ENCODE results near the gene RNF187.
"Not testable (repeated sequence)": the region's sequence is repeated elsewhere in the genome, so short reads cannot be mapped to it uniquely, and the experiment has no call there.

RNF187 gene

GRCh38 chr1:228488818-228489674 lies 1.9 kb downstream of the RNF187 start:
- peak; percentile 74 for DNase-seq

- DNase-seq, result peak; percentile 97
These were observed 3.2 kb downstream of the RNF187 start for GRCh38 chr1:228490120-228491078.

GRCh38 chr1:228493141-228494043 lies 6.2 kb downstream of the RNF187 start:
- no peak for DNase-seq

- DNase-seq, result no peak
These were observed 6.8 kb downstream of the RNF187 start for GRCh38 chr1:228494044-228494353.

GRCh38 chr1:228494391-228494790 lies 7.2 kb downstream of the RNF187 start:
- no peak for DNase-seq

- no peak for DNase-seq
These were observed 8.0 kb downstream of the RNF187 start for GRCh38 chr1:228494970-228495853.

- DNase-seq, result no peak
These were observed 8.9 kb downstream of the RNF187 start for GRCh38 chr1:228496084-228496483.

- DNase-seq, result no peak
These were observed 9.3 kb downstream of the RNF187 start for GRCh38 chr1:228496494-228496893.

- no peak for DNase-seq
These were observed 10.0 kb downstream of the RNF187 start for GRCh38 chr1:228497206-228497605.

GRCh38 chr1:228497817-228498216 lies 10.6 kb downstream of the RNF187 start:
- no peak for DNase-seq

GRCh38 chr1:228500143-228500734 lies 13.1 kb downstream of the RNF187 start:
- DNase-seq, result no peak

GRCh38 chr1:228500901-228501871 lies 14.0 kb downstream of the RNF187 start:
- peak; percentile 20 for DNase-seq

GRCh38 chr1:228502522-228502921 lies 15.3 kb downstream of the RNF187 start:
- no peak for DNase-seq

GRCh38 chr1:228505944-228506343 lies 18.8 kb downstream of the RNF187 start:
- DNase-seq, result not testable (repeated sequence)

- no peak for DNase-seq
These were observed 20.9 kb downstream of the RNF187 start for GRCh38 chr1:228507961-228508652.

GRCh38 chr1:228508840-228509415 lies 21.7 kb downstream of the RNF187 start:
- DNase-seq, result no peak

- DNase-seq, result no peak
These were observed 23.1 kb downstream of the RNF187 start for GRCh38 chr1:228510101-228510802.

GRCh38 chr1:228510803-228511413 lies 23.7 kb downstream of the RNF187 start:
- no peak for DNase-seq
